CD8-positive, alpha-beta memory T cell (primary cell): ENCODE data around the gene SIRPB1. TPM values are rescaled to one million over a fixed set of nuclear protein-coding genes. Genes with fewer than 3 reads are reported as not detected.
"Not testable (repeated sequence)": the region's sequence is repeated elsewhere in the genome, so short reads cannot be mapped to it uniquely, and the experiment has no call there.

ENCODE experiments used
- CTCF ChIA-PET: fragments of 350-600 bp; sonication (Branson Sonifier 250); formaldehyde crosslinking; loops from one replicate; lab custom pipeline; 2021; ENCODE audit warnings: antibody characterized with exemption; lab: Charles Lee
- POLR2A ChIA-PET: fragments of 350-600 bp; sonication (Branson Sonifier 250); formaldehyde crosslinking; loops from one replicate; lab custom pipeline; 2021; ENCODE audit warnings: antibody characterized with exemption; lab: Charles Lee
- DNase-seq, 5 donors: peaks; one replicate each; pipeline versions ENCODE4 v3.0.0 to v3.0.0-alpha.2; 2020 to 2022; ENCODE audit warnings: mixed read lengths in 1 of 5
- H3K27ac ChIP-seq: one replicate; pipeline ENCODE4 v1.7.0; 2013; ENCODE audit warnings: low read depth, mild to moderate bottlenecking, low read length, moderate library complexity
- H3K27me3 ChIP-seq: 2 replicates; pipeline ENCODE4 v1.7.0; 2013; ENCODE audit warnings: low read length, mild to moderate bottlenecking; ENCODE audit not compliant: insufficient read depth, poor library complexity, severe bottlenecking
- H3K36me3 ChIP-seq: 2 replicates; pipeline ENCODE4 v1.7.0; 2013; ENCODE audit warnings: mild to moderate bottlenecking, low read length, moderate library complexity; ENCODE audit not compliant: insufficient read depth
- H3K4me1 ChIP-seq: 2 replicates; pipeline ENCODE4 v1.7.0; 2013; ENCODE audit warnings: mild to moderate bottlenecking, low read length, moderate library complexity; ENCODE audit not compliant: insufficient read depth
- H3K4me3 ChIP-seq: 2 replicates; pipeline ENCODE4 v1.7.0; 2013; ENCODE audit warnings: mild to moderate bottlenecking, low read length
- H3K9me3 ChIP-seq: 2 replicates; pipeline ENCODE4 v1.7.0; 2013; ENCODE audit warnings: mild to moderate bottlenecking, low read length
- H3K27ac Mint-ChIP-seq, 8 donors: one replicate each; pipeline ENCODE4 v1.8.0; 2020 to 2021; ENCODE audit warnings: mixed read lengths in 8 of 8, mild to moderate bottlenecking in 6 of 8, inconsistent platforms in 3 of 8, moderate library complexity in 3 of 8
- H3K27me3 Mint-ChIP-seq, 2 donors: one replicate each; pipeline ENCODE4 v1.8.0; 2020 to 2021; ENCODE audit warnings: mixed read lengths in 2 of 2, mild to moderate bottlenecking in 1 of 2, moderate library complexity in 1 of 2
- H3K36me3 Mint-ChIP-seq, 3 donors: one replicate each; pipeline ENCODE4 v1.8.0; 2020 to 2021; ENCODE audit warnings: mixed read lengths in 3 of 3, inconsistent platforms in 1 of 3, mild to moderate bottlenecking in 1 of 3
- H3K4me1 Mint-ChIP-seq, 3 donors: one replicate each; pipeline ENCODE4 v1.8.0; 2020 to 2021; ENCODE audit warnings: mixed read lengths in 3 of 3, inconsistent platforms in 1 of 3, mild to moderate bottlenecking in 1 of 3
- H3K4me3 Mint-ChIP-seq, 7 donors: one replicate each; pipeline ENCODE4 v1.8.0; 2020 to 2021; ENCODE audit warnings: mixed read lengths in 7 of 7, mild to moderate bottlenecking in 6 of 7, moderate library complexity in 4 of 7, inconsistent platforms in 2 of 7
- H3K9me3 Mint-ChIP-seq, 5 donors: one replicate each; pipeline ENCODE4 v1.8.0; 2020 to 2022; ENCODE audit warnings: mixed read lengths in 5 of 5, mild to moderate bottlenecking in 3 of 5, moderate library complexity in 2 of 5, inconsistent platforms in 1 of 5
- polyA plus RNA-seq: library from polyadenylated mRNA; unstranded; fragments of 300-500 nt; fragmentation: Illumina TruSeq; gene quantifications from one replicate; pipeline ENCODE4 v1.2.3, GENCODE V29; 2021
- total RNA-seq, 2 experiments: library from RNA; stranded (reverse); gene quantifications; one replicate each; pipeline ENCODE4 v1.2.3, GENCODE V29; 2021

SIRPB1 gene
- total and polyA plus RNA-seq, 3 experiments from 2014 or later, result 0.93 to 2.3 (median 1.5) TPM

DNA sequence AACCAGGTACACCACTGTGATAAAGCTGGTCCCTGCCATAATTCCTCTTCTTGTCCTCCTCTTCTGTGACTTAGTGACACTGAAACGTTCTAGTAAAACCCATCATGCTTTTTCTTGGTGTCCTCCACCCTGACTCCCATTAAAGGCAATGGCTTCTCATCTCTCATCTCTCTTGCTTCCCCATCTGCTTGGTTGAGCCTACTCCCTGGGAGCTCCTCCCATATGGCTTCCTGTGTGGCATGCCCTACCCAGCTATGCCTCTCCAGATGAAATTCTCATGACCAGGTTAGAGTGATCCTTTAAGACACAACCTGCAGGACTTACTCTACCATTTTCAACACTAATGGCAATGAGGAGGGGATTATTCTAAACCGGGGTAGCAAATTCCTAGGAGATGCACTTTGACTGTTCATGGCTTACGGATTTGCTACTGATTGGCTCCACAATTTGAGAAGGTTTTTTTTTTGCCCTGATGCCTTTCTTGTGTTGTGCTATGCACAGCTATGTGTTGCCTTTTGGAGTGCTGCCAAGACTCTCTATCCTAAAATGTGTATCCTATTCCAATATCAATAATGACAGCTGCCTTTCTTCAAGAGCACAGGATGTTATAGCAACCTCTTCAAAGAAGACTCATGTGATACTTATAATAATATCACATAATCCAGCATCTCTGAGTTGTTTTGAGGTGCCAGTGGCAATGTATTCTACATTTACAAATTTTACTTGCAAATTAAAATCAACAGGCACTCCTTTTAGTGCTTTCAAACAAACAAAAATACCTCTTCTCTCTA, 31.7 kb upstream of the SIRPB1 start:
- no peak overlapping the region for H3K27ac ChIP-seq

DNA sequence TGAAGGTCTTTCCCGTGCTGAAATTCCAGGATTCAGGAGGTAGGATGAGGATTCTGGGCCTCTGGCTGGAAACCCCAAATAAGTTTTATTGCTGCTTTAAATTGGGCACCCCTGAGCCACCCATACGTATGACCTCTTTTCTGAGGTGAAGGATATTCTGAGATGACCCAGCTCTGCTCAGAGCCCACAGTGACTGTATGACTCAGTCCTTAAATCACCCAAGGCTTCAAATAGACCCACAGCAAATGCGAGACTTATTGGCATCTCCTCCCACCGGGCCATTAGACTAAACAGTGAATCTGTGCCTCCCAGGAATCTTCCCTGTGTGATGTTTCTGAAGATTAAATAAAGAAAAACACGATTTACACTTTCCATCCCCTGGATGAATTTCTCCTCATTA, 28.3 kb upstream of the SIRPB1 start:
- H3K4me1 Mint-ChIP-seq, result peaks cover 50 to 78% (median 66%) of the 10 kb centered on the region in 3 donors
- peaks cover 34% of the 10 kb centered on the region for H3K36me3 ChIP-seq
- no peaks in the 10 kb centered on the region for H3K27me3 Mint-ChIP-seq
- CTCF ChIA-PET, result interaction anchor here (0.8 to 1.1 kb wide), 2 partner anchors 12 to 17 kb away, joined by 3 read pairs; no protein-coding TSS in a partner anchor
- no peak overlapping the region for H3K4me3 ChIP-seq
- DNase-seq, result no peak
- H3K27ac ChIP-seq, result no peak overlapping the region
- POLR2A ChIA-PET, result no interaction called here
- H3K27ac Mint-ChIP-seq, result peak overlapping the region in 5 of 8 donors; percentile 34 to 63 (median 43)
- peaks cover 78% of the 10 kb centered on the region for H3K4me1 ChIP-seq
- H3K27me3 ChIP-seq, result no peaks in the 10 kb centered on the region
- H3K9me3 ChIP-seq, result no peaks in the 10 kb centered on the region
- no peak overlapping the region for H3K4me3 Mint-ChIP-seq
- peaks cover 16 to 59% (median 26%) of the 10 kb centered on the region in 3 donors for H3K36me3 Mint-ChIP-seq
- peaks cover 0 to 4% (median under 1%) of the 10 kb centered on the region in 5 donors for H3K9me3 Mint-ChIP-seq

More for the DNA sequence above, 31.7 kb upstream of the SIRPB1 start:
- peak overlapping the region; percentile 3 for H3K4me3 ChIP-seq
- H3K4me3 Mint-ChIP-seq, result peak overlapping the region; percentile 12 to 82 (median 76)
- CTCF ChIA-PET, result interaction anchor here (0.8 to 1.2 kb wide), 3 partner anchors 45 to 89 kb away, joined by 3 to 4 read pairs (median 3); no protein-coding TSS in a partner anchor
- H3K36me3 Mint-ChIP-seq, result peaks cover 18 to 53% (median 39%) of the 10 kb centered on the region in 3 donors
- peak overlapping the region in 7 of 8 donors; percentile 48 to 92 (median 85) for H3K27ac Mint-ChIP-seq
- no peaks in the 10 kb centered on the region for H3K9me3 ChIP-seq
- POLR2A ChIA-PET, result interaction anchor here (1.2 to 1.5 kb wide), 2 partner anchors 13 to 83 kb away, joined by 3 to 4 read pairs; no protein-coding TSS in a partner anchor
- no peak for DNase-seq
- no peaks in the 10 kb centered on the region for H3K27me3 ChIP-seq
- H3K27me3 Mint-ChIP-seq, result no peaks in the 10 kb centered on the region
- H3K4me1 Mint-ChIP-seq, result peaks cover 70 to 91% (median 87%) of the 10 kb centered on the region in 3 donors
- peaks cover 0 to 7% (median 4%) of the 10 kb centered on the region in 5 donors for H3K9me3 Mint-ChIP-seq
- H3K36me3 ChIP-seq, result peaks cover 13% of the 10 kb centered on the region
- peaks cover 78% of the 10 kb centered on the region for H3K4me1 ChIP-seq

GRCh38 chr20:1646975-1647431, 27.2 kb upstream of the SIRPB1 start:
- POLR2A ChIA-PET, result no interaction called here

DNA sequence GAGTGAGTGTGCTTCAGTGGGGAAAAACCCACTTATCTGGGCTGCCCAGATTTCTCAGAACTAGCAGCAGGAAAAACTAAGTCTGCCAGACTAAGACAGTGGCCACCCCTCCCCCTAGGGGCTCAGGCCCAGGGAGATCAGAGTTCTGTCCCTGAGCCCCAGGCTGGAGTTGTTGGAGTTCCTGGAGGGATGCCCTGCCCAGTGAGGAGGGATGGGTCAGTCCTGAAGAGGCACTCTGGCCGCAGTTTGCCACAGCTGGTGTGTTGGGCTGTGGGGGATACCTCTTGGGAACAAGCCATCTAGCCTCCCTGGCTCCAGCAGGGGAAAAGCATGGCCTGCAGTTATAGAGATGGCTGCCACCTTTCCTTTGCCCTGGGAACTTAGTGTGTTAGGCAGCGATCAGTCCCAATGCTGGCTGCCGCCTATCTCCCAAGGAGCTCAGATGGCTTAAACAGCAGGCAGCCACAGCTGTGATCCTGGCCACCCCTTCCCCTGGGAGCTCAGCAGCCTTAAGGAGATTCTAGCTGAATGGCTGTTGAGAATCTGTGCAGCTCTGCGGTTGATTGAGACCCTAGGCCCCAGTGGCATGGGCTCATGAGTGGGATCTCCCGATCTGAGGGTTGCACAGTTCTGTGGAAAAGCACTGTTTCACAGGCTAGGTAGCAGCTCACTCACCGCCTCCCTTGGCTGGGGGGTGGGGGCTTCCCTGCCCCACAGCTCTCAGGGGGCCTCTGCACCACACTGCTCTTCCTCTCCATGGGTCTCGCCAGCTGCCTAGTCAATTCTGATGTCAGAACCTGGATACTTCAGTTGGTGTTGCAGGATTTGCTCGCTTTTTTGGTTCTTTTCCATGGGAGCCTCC, 24.5 kb upstream of the SIRPB1 start:
- Mint-ChIP-seq H3K36me3 (peaks cover 14 to 48% (median 32%) of the 10 kb centered on the region in 3 donors), H3K9me3 (peaks cover 0 to 3% (median 1%) of the 10 kb centered on the region in 5 donors), H3K27me3 (no peaks in the 10 kb centered on the region), H3K4me1 (peaks cover 25 to 45% (median 35%) of the 10 kb centered on the region in 3 donors), H3K4me3 (no peak overlapping the region), H3K27ac (peak overlapping the region in 2 of 8 donors; percentile 17 to 84)
- no peak for DNase-seq
- ChIA-PET CTCF (no interaction called here), POLR2A (no interaction called here)
- Histone ChIP-seq H3K4me1 (peaks cover 47% of the 10 kb centered on the region), H3K27me3 (no peaks in the 10 kb centered on the region), H3K36me3 (peaks cover 34% of the 10 kb centered on the region), H3K4me3 (no peak overlapping the region), H3K9me3 (no peaks in the 10 kb centered on the region), H3K27ac (no peak overlapping the region)

More at GRCh38 chr20:1646975-1647431, 27.2 kb upstream of the SIRPB1 start:
- Histone ChIP-seq H3K4me1 (peaks cover 67% of the 10 kb centered on the region), H3K27ac (no peak overlapping the region), H3K27me3 (no peaks in the 10 kb centered on the region), H3K36me3 (peaks cover 34% of the 10 kb centered on the region), H3K4me3 (no peak overlapping the region), H3K9me3 (no peaks in the 10 kb centered on the region)
- Mint-ChIP-seq H3K27me3 (no peaks in the 10 kb centered on the region), H3K9me3 (peaks cover 0 to 2% (median 0%) of the 10 kb centered on the region in 5 donors), H3K4me3 (peak overlapping the region in 6 of 7 donors; percentile 2 to 52 (median 28)), H3K4me1 (peaks cover 41 to 67% (median 56%) of the 10 kb centered on the region in 3 donors), H3K27ac (peak overlapping the region in 7 of 8 donors; percentile 23 to 86 (median 74)), H3K36me3 (peaks cover 13 to 52% (median 20%) of the 10 kb centered on the region in 3 donors)
- no peak for DNase-seq
- CTCF ChIA-PET, result no interaction called here

- POLR2A ChIA-PET, H3K4me1 ChIP-seq, H3K36me3 ChIP-seq, H3K4me3 ChIP-seq, H3K4me3 Mint-ChIP-seq, H3K27me3 Mint-ChIP-seq, H3K9me3 Mint-ChIP-seq, H3K9me3 ChIP-seq, CTCF ChIA-PET, DNase-seq, H3K27ac ChIP-seq, H3K27me3 ChIP-seq: not testable (repeated sequence)
- peaks cover 10 to 33% (median 17%) of the 10 kb centered on the region in 3 donors for H3K36me3 Mint-ChIP-seq
- peaks cover 7 to 26% (median 25%) of the 10 kb centered on the region in 3 donors for H3K4me1 Mint-ChIP-seq
- H3K27ac Mint-ChIP-seq, result peak overlapping the region in 5 of 8 donors; percentile 26 to 78 (median 56)
Measured at GRCh38 chr20:1638643-1639042, 18.8 kb upstream of the SIRPB1 start.

GRCh38 chr20:1637755-1638154, 17.9 kb upstream of the SIRPB1 start:
- Histone ChIP-seq H3K27ac (no peak overlapping the region), H3K4me1 (peaks cover 15% of the 10 kb centered on the region), H3K27me3 (no peaks in the 10 kb centered on the region), H3K9me3 (no peaks in the 10 kb centered on the region), H3K4me3 (no peak overlapping the region), H3K36me3 (peaks cover 8% of the 10 kb centered on the region)
- ChIA-PET CTCF (no interaction called here), POLR2A (no interaction called here)
- DNase-seq, result no peak
- H3K36me3 Mint-ChIP-seq, result peaks cover 13 to 40% (median 19%) of the 10 kb centered on the region in 3 donors
- no peak overlapping the region for H3K4me3 Mint-ChIP-seq
- H3K27ac Mint-ChIP-seq, result peak overlapping the region in 5 of 8 donors; percentile 4 to 94 (median 15)
- peaks cover 16 to 34% (median 33%) of the 10 kb centered on the region in 3 donors for H3K4me1 Mint-ChIP-seq
- H3K9me3 Mint-ChIP-seq, result peaks cover 0 to 4% (median 2%) of the 10 kb centered on the region in 5 donors
- peaks cover 0 to 1% of the 10 kb centered on the region in 2 donors for H3K27me3 Mint-ChIP-seq

DNA sequence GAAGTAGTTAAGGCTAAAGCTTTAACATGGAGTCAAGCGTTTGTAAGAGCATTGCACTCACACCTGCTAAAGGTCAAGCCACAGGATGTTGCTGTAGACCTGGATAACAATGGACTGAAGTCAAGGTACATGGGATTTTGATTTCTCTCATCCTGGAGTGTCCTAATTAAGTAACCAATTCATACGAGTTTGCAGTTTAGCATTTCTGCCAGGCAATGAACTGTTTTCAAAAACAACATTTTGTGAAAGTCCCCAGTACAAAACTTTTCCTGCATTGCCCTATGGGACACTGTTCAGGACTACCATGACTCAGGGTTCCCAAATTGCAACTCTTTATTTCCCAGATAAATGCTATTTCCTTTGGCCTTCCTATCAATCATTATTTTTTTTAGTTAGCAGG, 17.4 kb upstream of the SIRPB1 start:
- no peak overlapping the region for H3K4me3 ChIP-seq
- H3K27ac ChIP-seq, result no peak overlapping the region
- peak overlapping the region in 6 of 8 donors; percentile 14 to 94 (median 34) for H3K27ac Mint-ChIP-seq
- H3K36me3 ChIP-seq, result peaks cover 8% of the 10 kb centered on the region
- no peak for DNase-seq
- H3K27me3 ChIP-seq, result no peaks in the 10 kb centered on the region
- ChIA-PET CTCF (no interaction called here), POLR2A (no interaction called here)
- H3K9me3 ChIP-seq, result no peaks in the 10 kb centered on the region
- peaks cover 0 to 4% (median 2%) of the 10 kb centered on the region in 5 donors for H3K9me3 Mint-ChIP-seq
- H3K4me1 ChIP-seq, result peaks cover 20% of the 10 kb centered on the region
- H3K27me3 Mint-ChIP-seq, result peaks cover 0 to 1% of the 10 kb centered on the region in 2 donors
- no peak overlapping the region for H3K4me3 Mint-ChIP-seq
- H3K36me3 Mint-ChIP-seq, result peaks cover 13 to 45% (median 19%) of the 10 kb centered on the region in 3 donors
- peaks cover 21 to 39% (median 38%) of the 10 kb centered on the region in 3 donors for H3K4me1 Mint-ChIP-seq
